GM23338 (cell line): ENCODE measurements around the gene POTEE.

Experiments
- EZH2 ChIP-seq: fragments of 200-600 bp; sonication (generic); IDR thresholded peaks from one replicate; pipeline ENCODE4 v1.8.0; 2017; ENCODE audit warnings: antibody characterized with exemption, mild to moderate bottlenecking, low read depth; ENCODE audit not compliant: unreplicated experiment
- EZH2phosphoT487 ChIP-seq: fragments of 200-600 bp; sonication (generic); IDR thresholded peaks from one replicate; pipeline ENCODE4 v1.8.1; 2018; ENCODE audit warnings: antibody characterized with exemption; ENCODE audit not compliant: unreplicated experiment
- JUNB ChIP-seq: IDR thresholded peaks from one replicate; pipeline ENCODE4 v1.6.1; 2016; ENCODE audit warnings: antibody characterized with exemption; ENCODE audit not compliant: unreplicated experiment
- NANOG ChIP-seq: IDR thresholded peaks from 2 replicates; pipeline ENCODE4 v1.6.1; 2016; ENCODE audit warnings: antibody characterized with exemption, borderline replicate concordance
- POLR2AphosphoS5 ChIP-seq: IDR thresholded peaks from 2 replicates; pipeline ENCODE4 v1.6.1; 2016; ENCODE audit warnings: antibody characterized with exemption, low read depth
- ZNF114 ChIP-seq: fragments of 250-450 bp; sonication (Bioruptor Pico); IDR thresholded peaks from 2 replicates; pipeline ENCODE4 v1.5.0; 2020; ENCODE audit warnings: mild to moderate bottlenecking, moderate library complexity
- ZNF331 ChIP-seq: fragments of 250-450 bp; sonication (Bioruptor Pico); IDR thresholded peaks from 2 replicates; pipeline ENCODE4 v1.5.0; 2020; ENCODE audit warnings: low read depth, mild to moderate bottlenecking, moderate library complexity
- TF ChIP-seq, protein P1 (sequence below), 2 experiments: fragments of 200-600 bp in 1 of 2; sonication (generic) in 1 of 2; conservative IDR thresholded peaks; 2 replicates each; pipeline versions ENCODE4 v1.5.1 to v1.6.1; 2016 to 2017; ENCODE audit warnings: antibody characterized with exemption in 2 of 2, low read depth in 2 of 2, mild to moderate bottlenecking in 2 of 2, moderate library complexity in 1 of 2
- TF ChIP-seq, protein P2 (sequence below): IDR thresholded peaks from one replicate; pipeline ENCODE4 v1.6.1; 2018; ENCODE audit warnings: antibody characterized with exemption; ENCODE audit not compliant: unreplicated experiment
- TF ChIP-seq, protein P3 (sequence below): IDR thresholded peaks from 2 replicates; pipeline ENCODE4 v1.6.1; 2016; ENCODE audit warnings: antibody characterized with exemption

DNA sequence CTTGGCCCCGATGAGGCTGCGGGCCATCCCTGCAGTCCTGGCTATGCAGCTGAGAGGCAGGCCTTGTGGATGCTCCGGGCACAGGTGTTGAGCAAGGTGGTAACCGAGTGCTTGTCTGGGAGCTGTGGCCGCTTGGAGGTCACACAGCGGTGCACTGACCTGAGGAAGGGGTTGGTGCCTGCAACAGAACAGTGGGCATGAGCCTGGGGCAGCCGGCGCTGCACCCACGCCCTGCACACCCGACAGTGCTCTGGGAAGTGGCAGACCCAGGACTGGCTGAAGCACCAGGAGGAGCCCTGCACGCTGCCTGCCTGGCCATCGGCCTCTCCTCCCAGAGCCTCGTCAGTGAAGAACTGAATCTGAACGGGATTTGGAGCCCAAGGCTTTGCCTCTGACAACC, 8.2 kb upstream of the POTEE start:
- TF ChIP-seq, protein P1, sequence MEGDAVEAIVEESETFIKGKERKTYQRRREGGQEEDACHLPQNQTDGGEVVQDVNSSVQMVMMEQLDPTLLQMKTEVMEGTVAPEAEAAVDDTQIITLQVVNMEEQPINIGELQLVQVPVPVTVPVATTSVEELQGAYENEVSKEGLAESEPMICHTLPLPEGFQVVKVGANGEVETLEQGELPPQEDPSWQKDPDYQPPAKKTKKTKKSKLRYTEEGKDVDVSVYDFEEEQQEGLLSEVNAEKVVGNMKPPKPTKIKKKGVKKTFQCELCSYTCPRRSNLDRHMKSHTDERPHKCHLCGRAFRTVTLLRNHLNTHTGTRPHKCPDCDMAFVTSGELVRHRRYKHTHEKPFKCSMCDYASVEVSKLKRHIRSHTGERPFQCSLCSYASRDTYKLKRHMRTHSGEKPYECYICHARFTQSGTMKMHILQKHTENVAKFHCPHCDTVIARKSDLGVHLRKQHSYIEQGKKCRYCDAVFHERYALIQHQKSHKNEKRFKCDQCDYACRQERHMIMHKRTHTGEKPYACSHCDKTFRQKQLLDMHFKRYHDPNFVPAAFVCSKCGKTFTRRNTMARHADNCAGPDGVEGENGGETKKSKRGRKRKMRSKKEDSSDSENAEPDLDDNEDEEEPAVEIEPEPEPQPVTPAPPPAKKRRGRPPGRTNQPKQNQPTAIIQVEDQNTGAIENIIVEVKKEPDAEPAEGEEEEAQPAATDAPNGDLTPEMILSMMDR (conservative IDR thresholded peaks at IDR 0.05; ENCODE audit: low read depth in 2 of 2): no peak
- TF ChIP-seq EZH2 (no peak), JUNB (no peak), POLR2AphosphoS5 (no peak), EZH2phosphoT487 (no peak), ZNF331 (CRISPR knock-in tag) (no peak), NANOG (no peak), ZNF114 (CRISPR knock-in tag) (no peak)
- TF ChIP-seq, protein P2, sequence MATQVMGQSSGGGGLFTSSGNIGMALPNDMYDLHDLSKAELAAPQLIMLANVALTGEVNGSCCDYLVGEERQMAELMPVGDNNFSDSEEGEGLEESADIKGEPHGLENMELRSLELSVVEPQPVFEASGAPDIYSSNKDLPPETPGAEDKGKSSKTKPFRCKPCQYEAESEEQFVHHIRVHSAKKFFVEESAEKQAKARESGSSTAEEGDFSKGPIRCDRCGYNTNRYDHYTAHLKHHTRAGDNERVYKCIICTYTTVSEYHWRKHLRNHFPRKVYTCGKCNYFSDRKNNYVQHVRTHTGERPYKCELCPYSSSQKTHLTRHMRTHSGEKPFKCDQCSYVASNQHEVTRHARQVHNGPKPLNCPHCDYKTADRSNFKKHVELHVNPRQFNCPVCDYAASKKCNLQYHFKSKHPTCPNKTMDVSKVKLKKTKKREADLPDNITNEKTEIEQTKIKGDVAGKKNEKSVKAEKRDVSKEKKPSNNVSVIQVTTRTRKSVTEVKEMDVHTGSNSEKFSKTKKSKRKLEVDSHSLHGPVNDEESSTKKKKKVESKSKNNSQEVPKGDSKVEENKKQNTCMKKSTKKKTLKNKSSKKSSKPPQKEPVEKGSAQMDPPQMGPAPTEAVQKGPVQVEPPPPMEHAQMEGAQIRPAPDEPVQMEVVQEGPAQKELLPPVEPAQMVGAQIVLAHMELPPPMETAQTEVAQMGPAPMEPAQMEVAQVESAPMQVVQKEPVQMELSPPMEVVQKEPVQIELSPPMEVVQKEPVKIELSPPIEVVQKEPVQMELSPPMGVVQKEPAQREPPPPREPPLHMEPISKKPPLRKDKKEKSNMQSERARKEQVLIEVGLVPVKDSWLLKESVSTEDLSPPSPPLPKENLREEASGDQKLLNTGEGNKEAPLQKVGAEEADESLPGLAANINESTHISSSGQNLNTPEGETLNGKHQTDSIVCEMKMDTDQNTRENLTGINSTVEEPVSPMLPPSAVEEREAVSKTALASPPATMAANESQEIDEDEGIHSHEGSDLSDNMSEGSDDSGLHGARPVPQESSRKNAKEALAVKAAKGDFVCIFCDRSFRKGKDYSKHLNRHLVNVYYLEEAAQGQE: no peak
- TF ChIP-seq, protein P3, sequence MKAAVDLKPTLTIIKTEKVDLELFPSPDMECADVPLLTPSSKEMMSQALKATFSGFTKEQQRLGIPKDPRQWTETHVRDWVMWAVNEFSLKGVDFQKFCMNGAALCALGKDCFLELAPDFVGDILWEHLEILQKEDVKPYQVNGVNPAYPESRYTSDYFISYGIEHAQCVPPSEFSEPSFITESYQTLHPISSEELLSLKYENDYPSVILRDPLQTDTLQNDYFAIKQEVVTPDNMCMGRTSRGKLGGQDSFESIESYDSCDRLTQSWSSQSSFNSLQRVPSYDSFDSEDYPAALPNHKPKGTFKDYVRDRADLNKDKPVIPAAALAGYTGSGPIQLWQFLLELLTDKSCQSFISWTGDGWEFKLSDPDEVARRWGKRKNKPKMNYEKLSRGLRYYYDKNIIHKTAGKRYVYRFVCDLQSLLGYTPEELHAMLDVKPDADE: no peak
